OCI-M1 (cell line): ENCODE results near the gene PDE4D.
A peak's percentile ranks its signal among the peaks of the same experiment; 100 is the strongest.

Source experiments
- DNase-seq: peaks from one replicate; lab custom pipeline; 2025; lab: John Stamatoyannopoulos, UW

Gene PDE4D

DNA sequence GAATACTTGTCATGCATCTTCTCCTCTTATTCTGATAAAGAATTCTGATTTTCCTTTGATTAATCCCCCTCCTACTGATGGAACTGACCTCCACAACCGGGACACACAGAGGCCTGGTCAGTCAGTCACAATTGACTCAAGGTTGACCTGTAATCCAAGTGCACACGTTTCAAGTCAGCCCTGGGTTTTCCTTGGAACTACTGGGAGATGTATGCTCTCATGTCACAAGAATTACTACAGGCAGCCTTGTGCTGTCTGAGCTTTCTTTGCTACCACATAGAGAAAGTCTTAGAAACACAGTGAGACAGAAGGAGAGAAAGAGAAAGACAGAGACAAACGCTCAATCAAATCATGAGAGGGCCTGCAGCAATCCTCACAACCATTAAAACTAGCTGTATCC is 345.8 kb downstream of the PDE4D start:
- peak; percentile 20 for DNase-seq

DNA sequence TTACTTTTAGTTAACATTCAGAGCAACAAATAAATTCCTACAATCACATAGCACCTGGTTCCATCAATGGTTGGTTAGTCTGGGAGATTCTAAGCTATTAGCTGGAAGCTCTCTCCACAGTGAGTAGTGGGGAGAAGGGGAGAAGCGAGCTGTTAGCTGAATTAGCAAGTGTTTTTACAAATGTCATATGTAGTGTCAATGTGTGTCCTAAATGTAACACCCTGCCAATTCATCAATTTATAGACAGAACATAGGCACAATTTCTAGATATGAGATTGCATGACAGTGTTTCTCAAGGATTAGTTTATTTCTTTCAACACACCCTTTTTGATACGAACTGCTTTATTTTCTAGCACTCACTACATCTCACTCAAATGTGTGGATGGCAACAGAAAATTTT is 349.0 kb downstream of the PDE4D start:
- no peak for DNase-seq

DNA sequence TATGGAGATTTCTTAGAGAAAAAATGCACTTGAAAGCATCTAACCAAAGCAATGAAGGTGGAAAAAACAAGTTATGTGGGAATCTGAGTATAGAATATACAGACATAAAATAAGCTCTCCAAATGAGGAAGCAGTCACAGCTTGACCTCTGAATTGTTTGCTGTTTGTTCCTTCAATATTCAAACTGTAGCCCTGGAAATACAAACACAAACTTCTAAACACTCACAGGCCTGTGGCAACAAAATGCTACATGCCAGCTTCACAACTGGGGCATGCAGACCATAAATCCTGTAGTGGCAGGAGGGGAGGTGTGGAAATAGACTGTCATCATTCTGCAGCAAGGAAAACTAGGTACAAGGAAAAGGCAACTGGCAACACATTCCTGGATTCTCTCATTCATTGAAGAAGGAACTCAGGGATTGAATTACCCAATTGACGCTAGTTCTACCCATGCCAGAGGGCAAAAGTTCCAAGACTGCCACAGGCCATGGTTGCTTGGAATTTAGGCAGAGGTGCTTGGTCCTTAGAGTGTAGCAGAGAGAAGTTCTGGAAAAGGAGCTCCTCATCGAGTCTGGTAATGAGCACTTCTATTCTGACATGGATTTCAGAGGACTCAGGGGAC is 349.6 kb downstream of the PDE4D start:
- DNase-seq: no peak

DNA sequence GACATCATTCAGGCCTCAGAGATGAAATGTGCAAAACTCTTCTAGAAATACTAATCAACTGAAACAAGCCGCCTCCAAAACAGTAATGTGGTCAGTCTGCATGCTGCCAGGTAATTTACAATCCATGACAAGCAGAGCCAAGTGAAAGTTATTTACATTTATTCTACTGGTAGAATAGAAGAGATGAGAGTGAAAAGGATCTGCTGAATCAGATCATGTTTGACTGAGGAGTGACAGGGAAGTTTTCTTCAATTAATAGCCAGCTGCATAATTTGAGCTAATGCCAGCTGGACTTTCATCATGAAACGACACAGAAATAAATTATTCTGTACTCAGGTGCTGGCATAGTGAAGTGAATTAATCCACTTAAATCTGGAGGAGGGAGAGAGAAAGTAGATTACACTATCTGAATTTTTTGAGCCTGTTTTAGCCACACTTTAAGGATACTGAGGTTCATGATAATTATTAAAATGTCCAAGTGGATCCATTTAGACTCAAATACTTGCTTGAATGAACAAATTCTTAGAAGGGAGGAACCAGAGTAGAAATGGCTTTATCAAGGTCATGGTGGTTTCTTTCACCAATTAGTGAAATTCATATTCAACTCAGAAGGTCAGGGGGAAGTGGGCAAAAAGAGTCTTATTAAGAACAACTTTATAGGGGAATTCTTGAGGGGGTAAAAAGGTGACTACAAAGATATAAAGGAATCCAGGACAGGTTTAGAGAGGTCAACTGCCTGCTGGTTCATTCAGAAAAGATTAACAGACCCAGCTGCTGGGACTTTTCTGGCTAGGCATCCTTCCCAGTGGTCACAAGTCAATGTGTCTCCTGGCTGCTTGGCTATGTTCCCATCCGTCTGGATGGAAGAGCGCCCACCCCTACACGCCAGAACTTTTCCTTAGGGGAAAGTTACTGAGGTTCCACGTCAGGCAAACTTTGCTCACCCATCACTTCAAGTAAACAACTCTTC is 350.4 kb downstream of the PDE4D start:
- peak; percentile 32 for DNase-seq

DNA sequence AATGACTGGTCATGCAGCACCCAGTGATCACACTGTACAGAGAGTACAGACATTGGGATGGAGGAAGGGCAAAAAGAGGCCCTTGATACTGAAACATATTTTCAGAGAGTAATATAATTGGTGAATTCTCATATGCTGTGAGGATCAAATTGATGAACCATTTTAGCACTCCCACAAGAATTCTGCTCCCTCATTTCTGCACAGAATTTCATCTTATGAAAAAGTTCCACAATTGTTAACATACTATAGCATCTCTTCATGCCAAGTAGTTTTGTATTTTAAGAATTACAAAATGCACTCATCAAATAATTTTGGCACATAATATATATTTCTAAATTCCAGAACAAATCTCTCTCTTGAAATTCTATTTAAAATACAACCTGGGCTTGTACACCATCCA is 351.2 kb downstream of the PDE4D start:
- DNase-seq: no peak

DNA sequence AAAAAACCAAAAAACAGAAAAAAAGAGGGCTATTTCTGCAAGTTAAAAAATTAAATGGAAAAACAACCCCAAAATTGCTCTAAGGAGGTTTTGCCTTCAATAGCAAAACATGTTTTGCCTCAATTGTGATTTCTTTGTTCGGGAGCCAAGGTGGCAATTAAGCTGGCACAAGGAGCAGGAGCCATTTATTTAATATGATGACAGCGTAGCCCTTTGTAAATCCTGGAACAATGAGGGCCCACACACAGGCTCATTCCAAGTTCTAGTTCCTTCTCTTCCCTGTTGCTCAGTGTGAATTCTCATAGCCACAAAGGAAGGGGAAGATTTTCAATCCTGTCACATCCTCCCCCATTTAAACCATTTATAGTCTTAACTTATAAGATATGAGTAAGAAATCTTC is 353.2 kb downstream of the PDE4D start:
- DNase-seq: no peak

DNA sequence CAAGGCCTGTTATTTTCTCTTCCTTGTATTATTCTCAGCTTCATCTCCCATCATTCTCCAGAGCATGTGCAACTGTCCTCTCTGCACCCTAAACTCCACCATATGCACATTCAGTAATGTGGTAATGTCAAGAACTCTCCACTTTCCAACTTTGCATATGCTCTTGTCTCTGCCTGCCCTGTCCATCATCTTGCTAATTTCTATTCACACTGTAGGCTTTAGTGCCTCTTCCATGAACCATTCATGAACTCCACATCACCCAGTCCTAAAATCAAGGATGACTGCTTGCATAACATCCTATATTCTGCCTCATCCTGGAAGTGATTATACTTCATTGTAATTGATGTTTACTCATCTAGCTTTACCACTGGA is 354.8 kb downstream of the PDE4D start:
- DNase-seq: no peak

DNA sequence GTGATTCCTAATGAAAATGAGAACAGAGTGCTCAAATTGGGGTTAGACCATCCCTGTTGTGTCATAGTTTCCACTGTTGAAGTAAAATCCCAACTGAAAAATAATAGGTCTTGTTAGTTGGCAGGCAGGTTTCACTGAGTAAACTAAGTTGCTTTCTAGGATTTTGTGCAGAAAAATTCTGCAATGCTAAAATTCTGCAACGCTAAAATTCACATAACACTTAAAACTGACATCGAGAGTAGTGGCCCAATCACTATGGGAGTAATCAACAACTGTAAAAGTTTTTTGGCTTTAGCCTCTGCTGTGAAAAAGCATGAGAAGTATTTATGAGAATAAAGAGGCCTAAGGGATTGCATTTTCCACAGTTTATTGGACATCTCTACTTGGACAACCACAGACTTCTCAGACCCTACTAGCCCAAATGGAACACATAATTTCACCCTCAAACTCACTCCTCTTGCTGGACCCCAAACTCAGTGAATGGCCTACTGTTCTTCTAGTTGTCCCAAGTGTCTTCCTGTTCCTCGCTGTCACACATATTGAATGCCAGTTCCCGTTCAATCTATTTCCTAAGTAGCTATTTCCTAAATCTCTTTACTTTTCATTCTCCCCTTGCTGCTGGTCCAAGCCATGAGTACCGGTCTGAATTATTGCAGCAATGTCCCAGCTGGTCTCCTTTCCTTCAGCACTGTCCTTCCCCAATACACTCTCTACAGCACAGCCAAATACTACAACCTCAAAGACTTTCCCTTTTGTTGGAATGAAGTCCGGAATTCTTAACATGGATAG is 355.4 kb downstream of the PDE4D start:
- no peak for DNase-seq

DNA sequence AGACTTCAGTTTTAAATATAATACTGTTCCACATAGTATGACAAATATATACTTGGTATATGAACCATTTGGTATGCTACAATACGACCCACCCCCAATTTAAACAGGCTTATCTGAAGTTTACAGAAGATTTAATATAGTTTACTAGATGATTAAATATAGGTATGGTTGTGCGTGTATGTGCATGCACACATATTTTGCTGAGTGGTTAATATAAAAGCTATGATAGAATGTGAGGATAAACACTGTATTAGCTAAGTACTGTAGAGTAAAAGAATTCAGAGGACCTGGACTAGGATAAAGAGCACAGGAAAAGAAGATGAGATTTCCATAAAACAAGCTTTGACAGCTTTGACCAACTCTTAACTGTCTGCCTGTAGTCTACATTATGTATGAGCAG is 356.7 kb downstream of the PDE4D start:
- DNase-seq: no peak

DNA sequence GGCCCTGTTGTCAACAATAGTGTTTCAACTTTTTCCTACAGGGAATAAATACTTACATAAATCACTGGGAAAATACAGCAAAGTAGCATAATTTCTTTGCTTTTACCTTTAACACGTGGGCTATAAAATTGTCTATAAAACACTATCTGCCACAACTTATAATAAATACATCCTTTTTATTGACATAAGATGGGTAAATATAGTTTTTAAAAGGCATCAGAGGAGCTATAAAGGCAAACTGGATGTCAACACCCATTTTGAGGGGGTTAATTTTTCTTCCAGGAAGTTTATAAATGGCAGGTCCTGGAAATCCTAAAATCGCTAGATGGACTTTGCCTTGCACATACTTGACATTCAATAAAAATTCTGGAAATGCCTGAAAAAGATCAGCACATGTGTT is 358.0 kb downstream of the PDE4D start:
- DNase-seq: no peak

DNA sequence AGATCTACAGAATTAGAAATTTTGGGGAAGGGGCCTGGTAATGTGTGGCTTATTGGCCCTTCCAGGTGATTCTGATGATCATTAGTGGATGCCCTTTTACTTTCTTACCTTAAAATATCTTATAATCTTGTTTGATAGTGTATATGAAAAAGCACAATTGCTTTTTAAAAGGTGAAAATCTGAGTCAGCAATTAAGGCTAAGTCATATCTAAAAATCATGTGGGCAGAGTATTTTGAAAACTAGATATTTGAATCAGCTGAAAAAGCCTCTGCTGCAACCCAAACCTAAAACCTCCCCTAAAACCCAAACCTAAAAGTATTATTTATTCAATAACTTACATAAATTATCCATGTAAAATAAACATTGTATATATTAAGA is 359.8 kb downstream of the PDE4D start:
- DNase-seq: no peak

DNA sequence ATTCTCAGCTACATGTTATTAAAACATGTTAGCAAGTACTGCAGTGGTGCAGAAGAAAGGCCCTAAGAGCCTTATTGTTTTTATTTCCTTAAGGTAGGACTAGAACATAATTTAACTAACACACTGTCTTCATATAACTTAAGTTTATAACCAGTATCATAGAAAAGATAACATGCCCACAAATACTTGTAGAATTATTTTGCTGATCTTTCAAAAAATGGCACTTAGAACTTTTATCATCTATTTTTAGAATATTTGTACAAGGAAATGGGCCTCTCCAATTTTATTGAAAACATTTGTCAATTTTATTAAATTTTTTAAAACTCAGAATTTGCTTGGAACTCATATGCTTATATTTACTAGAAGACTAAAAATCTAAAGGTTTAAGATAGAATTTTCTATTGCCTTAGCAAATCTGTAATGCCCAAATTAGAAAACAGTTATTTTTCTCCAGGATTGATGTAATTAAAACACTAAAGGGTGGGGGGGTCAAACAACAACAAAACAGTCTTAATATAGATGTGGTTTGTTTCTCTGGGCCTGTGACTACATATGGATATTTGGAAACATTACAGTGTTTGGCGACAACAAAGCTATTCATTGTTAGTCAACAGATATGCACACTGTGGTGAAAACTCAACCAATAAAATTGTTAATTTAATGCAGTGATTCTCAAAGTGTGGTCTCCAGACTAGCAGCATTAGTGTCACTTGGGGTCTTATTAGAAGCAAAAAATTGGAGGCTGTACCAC is 360.4 kb downstream of the PDE4D start:
- no peak for DNase-seq

DNA sequence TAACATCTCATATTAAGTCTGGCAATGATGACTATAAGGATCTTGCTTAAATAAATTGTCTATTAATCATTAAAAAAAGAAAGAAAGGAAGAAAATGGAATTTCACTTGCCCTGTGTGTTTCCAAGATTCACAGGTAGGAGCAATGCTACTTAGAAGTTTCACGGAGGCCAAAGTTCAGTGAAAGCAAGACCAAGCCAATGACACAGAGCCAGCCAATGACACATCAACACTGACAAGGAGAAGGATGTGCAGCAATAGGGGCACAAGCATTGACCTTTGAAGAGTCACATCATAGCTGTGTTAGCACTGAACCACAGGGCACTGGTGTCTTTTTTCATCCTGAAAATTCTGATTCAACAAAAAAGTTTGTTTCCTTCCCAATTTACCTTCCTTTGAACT is 364.3 kb downstream of the PDE4D start:
- DNase-seq: no peak

DNA sequence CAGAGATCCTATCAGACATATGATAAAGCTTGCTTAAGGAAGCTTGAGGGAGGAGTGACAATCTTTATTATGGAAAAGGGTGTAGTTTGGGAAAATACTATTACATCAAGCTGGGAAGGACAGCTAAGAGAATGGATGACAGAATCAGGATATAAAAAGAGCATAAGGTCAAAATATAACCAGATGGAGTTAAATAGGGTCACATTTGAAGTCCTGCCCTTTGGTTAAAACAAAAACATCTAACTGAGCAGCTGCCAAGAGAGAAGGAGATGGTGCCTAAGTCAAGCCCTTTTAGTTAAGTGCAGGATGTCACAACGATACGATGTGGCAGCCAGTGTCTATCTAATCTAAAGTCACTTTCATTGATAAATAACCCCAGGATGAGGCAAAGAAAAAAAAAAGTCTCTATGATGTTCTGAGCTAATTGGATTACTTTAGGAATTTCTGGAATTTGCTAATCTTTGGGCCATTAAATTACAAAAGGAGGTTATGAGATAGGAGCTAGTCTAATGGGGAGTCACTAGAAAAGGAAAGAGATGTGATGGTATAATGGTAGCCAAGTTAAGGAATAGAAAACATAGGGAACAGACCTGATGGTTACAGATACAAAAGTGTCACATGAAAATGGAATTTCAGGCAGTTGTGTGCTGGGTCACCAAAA is 365.2 kb downstream of the PDE4D start:
- DNase-seq: no peak

DNA sequence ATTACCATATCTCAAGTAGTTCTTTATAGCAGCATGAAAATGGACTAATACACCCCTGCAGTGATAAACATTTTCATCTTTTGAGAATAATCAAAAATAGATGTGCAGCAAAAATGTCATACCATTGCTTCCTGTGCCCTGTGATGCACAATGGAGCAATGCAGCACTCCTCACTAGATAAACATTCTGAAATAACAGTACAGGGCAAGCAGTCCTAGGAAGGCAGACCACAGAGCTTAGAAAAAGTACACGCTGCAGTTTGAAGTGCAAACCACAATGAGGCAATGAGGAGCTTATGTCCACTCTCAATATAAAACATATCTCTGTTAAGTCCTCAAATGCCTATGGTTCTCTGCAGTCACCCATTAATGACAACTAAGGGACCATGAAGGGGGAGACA is 367.6 kb downstream of the PDE4D start:
- DNase-seq: peak; percentile 66

DNA sequence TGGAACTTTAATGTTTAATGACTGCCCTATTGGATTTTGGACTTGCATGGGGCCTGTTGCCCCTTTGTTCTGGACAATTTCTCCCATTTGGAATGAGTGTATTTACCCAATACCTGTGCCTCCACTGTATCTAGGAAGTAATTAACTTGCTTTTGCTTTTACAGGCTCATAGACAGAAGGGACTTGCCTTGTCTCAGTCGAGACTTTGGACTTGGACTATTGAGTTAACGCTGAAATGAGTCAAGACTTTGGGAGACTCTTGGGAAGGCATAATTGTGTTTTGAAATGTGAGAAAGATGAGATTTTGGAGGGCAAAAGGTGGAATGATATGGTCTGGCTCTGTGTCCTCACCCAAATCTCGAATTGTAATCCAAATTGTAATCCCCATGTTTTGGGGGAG is 368.2 kb downstream of the PDE4D start:
- DNase-seq: no peak

DNA sequence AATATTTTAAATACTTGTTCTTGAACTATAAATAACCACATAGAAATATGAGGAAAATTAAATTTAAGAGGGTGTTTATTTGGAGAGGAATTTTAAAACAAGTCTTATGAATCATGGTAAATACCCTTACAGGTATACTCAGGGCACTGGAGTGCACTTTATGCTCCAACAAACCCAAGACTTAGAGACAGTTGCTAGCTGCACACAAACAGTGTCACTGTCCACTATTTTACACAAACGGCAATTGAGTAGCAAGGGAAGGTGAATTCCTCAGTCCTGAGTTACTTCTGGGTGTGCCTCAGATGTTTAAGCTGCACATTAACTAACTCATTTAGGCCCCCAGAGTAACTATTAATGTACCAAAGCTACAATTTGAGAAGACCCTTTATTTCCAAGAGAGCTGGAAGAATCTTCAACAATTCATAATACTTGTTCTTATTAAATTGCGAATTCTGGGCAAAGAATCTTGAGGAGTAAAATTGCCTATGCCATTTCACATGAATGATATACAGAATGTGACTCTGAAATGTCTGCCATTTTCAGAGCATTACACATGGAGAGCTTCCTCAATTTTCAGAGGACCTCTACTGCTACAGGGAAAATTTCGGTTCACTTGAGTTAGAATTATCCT is 371.2 kb downstream of the PDE4D start:
- no peak for DNase-seq

DNA sequence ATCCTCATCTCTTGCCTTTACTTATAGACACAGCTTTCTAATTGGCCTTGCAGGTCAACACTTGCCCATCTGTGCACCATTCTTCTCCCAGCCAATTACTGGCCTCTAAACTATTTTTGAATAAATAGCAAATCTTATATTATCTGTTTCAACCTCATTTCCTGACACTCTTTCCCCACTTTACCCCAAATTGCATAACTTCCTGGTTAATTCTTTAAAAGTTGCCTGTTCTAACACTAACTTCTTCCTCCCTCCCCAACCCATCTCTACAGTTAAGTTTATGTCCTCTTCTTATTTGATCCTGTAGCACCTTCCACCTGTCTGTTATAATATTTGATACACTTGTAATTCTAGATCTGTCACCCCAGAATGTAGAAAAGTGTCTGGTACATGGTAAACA is 372.1 kb downstream of the PDE4D start:
- no peak for DNase-seq

DNA sequence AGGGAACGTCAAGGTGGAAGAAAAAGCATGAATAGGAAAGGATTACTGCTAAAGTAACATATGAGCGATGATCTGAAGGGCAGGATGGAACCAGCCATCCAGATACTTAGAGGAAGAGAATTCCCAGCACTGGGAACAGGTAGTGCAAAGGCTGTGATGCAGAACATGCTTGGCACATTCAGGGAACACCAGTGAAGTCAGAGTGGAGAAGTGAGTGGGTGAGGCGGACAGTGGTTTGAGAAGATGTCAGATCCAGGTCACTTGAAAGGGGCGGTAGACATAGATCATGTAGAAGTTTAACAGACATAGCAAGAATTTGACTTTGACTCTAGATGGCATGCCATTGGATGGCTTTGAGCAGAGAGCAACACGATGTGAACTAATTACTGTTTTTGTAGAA is 374.2 kb downstream of the PDE4D start:
- no peak for DNase-seq

DNA sequence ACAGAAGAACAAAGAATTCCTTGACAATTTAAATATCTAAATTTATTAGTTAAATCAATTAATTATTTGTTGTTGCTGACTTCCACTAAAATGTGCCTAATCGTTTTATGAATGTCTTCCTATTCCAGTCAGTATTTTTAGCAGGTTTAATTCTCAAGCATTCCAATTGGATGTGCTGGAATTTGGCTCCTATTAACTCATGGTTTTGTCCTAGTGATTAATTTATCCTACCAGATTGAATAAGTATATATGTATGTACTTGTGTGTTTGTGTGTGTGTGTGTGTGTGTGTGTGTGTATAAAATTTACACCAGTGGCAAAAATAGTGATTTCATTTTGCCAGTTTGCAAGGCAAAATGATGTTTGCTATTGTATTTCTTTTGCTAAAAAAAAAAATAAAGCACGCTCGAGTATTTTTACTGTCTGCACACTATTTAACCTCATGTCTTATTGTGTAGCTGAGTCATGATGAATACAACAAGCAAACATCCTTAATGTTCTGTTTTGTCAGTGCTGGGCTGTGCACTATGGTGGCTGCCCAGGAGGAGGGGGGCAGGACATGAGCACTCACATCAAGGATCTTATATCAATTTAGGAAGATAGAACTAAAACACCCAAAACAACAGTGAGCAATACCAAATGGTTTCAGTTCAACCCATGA is 375.5 kb downstream of the PDE4D start:
- DNase-seq: no peak

DNA sequence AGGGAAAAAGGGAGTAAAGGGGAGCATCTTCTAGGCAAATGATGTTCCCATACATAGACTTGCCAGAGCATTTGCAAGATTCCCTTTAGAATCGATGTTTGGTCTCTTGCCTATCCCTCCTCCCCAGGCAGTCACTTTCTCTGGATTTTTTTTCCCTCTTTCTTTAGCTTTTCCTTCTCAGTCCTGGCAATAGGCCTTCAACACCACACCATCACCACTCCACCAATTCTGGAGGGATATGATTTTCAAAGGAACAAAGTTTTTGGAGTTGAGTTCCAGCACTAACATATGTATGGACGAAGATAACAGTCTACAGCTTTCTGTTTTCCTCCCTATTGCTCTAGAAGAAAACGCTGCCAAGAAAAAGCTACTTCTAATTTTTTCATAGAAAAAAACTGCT is 377.4 kb downstream of the PDE4D start:
- no peak for DNase-seq
